Hematopoietic multipotent progenitor cell treated with erythropoietin and hydrocortisone succinate and interleukin-3 and kit ligand, for 15 days (in vitro differentiated cells): ENCODE measurements around the gene CTDSP2.
"Not testable (repeated sequence)": the region's sequence is repeated elsewhere in the genome, so short reads cannot be mapped to it uniquely, and the experiment has no call there.

Source experiments
- DNase-seq: peaks from one replicate; pipeline ENCODE4 v3.0.0-alpha.2; 2015; ENCODE audit warnings: low spot score

Gene CTDSP2

DNA sequence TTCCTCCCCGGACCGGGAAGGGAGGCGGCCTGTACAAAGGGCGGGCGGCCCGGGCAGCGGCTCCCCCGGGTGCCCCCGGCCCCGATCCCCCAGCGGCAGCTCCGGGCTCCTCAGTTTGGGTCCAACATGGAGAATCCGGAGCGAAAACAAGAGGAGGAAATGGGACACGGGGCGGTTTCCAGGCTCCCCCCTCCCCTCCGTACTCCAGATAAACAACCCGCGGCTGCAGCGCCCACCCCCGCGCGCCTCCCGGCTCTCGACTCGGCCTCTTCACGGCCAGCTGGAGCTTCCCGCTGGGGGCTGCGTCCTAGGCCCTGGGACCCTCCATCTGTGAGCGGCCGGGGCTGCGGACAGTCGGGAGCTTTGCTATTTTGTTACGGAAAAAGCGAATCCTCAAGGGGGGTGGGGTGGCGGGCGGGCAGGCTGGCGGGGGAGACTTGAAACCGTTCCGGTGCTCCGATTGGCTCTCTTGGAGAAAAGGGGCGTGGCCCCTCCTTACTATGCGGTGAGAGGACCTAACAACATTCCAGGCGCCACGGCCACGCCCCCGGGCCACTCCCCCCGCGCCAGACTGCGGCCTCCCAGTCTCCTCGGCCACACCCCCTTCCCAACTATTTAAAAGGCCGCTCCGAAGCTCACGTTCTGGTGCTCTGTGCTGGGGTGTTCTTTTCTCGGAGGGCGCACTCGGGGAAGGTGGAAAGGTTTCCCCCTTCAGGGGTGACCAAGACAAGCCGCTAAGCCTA, at the start of gene CTDSP2:
Gene CTDSP2 (minus strand): TSS at position 153 of the 743 bp plus-strand sequence. CDS start 294 bp downstream, outside the sequence.
- peak; percentile 94 for DNase-seq

- DNase-seq: no peak
Measured at GRCh38 chr12:57896115-57896433, 49.5 kb upstream of the CTDSP2 start.

- DNase-seq: no peak
Measured at GRCh38 chr12:57895389-57896114, 49.0 kb upstream of the CTDSP2 start.

DNA sequence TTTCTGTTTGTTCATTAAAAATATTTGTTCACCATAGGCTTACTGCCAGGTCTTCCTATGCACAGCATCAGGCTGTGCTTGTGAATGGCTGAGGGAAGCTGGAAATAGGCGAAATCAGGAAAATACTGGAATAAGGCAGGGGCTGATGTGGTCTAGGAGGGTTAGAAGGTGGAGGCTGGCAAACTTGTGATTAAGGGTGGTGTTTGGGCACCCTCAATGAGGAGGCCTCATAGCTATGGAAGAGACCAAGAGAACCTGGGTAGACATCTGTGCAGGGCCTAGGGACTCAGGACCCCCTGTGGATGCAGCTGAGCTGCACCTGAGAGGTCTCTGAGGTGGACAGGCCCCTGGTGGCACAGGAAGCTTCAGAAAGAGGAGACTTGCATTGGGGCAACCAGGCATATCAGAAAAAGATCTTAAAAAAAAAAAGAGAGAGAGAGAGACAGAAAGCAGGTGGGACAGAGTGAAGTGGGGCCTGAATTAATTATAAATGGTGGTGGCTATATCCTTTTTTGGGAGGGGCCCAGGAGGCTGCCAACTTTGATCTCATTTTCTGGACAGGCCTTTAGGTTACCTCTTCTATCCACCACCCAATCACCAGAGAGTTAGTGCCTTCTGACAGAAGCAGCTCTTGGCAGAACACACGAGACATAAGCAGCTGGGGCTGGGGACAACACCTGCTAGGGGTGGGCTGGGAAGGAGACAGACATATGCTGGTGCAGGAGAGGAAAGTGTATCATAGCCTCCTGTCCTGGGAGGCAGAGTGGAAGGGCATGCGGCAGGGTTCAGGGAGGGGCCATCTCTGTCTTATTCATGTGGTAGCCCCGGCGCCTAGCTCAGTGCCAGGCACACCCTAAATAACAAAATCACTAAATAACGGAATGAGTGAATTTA, 48.1 kb upstream of the CTDSP2 start:
- no peak for DNase-seq

- DNase-seq: no peak
Measured at GRCh38 chr12:57893431-57894353, 47.2 kb upstream of the CTDSP2 start.

- no peak for DNase-seq
Measured at GRCh38 chr12:57892232-57892972, 45.9 kb upstream of the CTDSP2 start.

- DNase-seq: no peak
Measured at GRCh38 chr12:57891542-57892228, 45.2 kb upstream of the CTDSP2 start.

DNA sequence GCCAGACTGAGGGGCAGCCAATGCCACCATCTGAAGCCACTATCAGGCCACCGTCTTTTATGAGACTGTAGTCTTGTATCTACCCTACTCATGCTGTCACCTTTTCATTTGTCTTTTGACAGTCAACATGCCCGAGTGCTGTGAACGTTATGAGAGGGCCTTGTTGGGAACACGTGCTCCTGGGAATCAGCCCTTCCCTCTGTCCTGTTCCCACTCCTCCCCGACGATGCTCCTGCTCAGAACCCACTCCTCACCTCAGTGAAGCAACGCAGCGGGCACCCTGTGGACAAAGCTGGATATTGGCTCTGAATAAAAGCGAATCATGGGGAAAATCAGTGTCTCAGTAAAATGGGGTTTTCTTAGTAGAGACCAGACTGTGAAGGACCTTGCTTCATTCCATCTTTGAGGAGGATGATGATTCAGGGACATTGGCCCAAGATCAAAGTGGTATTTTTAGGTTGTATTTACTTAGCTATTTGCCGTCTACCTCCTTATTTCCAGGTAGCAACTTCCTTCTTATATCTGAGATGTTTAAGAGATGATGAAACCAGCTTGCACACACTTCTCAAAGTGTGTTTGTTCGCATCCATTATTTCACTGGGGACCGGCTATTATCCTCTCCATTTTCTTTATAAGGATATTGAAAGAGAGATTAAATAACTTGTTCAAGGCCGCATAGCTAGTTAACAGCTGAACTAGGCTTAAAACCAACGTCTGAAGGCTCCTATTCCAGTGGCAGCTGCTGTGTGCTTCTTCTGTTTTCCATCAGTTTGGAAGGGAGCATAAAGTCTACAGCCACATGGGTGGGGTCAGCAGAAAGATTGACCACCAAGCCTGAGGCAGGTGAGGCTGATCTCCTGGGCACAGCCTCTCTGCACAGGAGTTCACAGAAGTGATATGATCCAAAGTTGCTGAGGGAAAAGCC, 43.9 kb upstream of the CTDSP2 start:
- DNase-seq: no peak

GRCh38 chr12:57889500-57889989, 43.0 kb upstream of the CTDSP2 start:
- DNase-seq: no peak

GRCh38 chr12:57888409-57889157, 42.1 kb upstream of the CTDSP2 start:
- DNase-seq: no peak

GRCh38 chr12:57887631-57888408, 41.3 kb upstream of the CTDSP2 start:
- no peak for DNase-seq

DNA sequence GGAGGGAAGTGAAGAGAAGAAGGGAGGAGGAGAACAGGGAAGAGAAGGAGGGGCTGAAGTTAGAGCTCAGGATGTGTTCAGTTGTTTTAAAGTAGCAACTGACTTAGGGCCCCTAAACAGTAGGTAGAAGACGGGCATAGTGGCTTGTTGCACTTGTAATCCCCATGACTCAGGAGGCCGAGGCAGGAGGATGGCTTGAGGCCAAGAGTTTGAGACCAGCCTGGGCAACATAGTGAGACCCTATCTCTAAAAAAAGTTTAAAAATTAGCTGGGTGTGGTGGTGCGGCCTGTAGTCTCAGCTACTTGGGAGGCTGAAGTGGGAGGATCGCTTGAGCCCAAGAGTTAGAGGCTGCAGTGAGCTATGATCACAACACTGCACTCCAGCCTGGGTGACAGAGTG, 40.4 kb upstream of the CTDSP2 start:
- not testable (repeated sequence) for DNase-seq

- DNase-seq: no peak
Measured at GRCh38 chr12:57886542-57886941, 40.0 kb upstream of the CTDSP2 start.

- no peak for DNase-seq
Measured at GRCh38 chr12:57885207-57885606, 38.7 kb upstream of the CTDSP2 start.

- DNase-seq: no peak
Measured at GRCh38 chr12:57883700-57884099, 37.2 kb upstream of the CTDSP2 start.

DNA sequence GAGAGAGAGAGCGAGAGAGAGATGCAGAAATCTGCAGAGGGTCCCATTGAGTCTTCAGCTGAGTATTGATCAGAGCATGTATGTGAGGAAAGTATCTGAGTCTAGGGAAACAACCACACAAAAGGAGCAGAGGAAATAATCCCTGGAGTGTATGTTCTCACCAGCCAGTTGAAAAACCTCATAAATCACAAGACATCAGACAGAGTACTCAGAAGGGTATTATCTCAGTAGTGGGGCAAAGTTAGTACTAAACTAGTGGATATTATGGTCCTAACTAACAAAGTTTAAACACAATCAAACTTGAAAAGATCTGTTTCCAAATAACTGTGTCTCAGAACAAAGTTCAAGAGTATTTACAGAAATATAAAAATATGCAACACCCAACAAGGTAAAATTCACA, 36.5 kb upstream of the CTDSP2 start:
- DNase-seq: no peak

- no peak for DNase-seq
Measured at GRCh38 chr12:57882575-57882974, 36.0 kb upstream of the CTDSP2 start.
